NCI-H510A (cell line): Measurements from ENCODE around the gene PPP3CA.
"Not testable (repeated sequence)": the region's sequence is repeated elsewhere in the genome, so short reads cannot be mapped to it uniquely, and the experiment has no call there.

Source experiments
- DNase-seq: peaks from one replicate; lab custom pipeline; 2025; lab: John Stamatoyannopoulos, UW

PPP3CA gene

DNA sequence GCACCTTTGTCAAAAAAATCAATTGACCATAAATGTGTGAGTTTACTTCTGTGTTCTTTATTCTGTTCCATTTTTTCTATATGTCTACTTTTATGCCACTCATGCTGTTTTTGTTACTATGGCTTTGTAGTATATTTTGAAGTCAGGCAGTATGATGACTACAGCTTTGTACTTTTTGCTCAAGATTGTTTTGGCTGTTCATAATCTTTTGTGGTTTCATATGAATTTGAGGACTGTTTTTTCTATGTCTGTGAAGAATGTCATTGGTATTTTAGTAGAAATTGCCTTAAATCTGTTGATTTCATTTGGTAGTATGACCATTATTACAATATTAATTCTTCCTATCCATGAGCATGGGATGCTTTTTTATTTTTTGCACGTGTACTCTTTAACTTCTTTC, 346.8 kb downstream of the PPP3CA start:
- no peak for DNase-seq

DNA sequence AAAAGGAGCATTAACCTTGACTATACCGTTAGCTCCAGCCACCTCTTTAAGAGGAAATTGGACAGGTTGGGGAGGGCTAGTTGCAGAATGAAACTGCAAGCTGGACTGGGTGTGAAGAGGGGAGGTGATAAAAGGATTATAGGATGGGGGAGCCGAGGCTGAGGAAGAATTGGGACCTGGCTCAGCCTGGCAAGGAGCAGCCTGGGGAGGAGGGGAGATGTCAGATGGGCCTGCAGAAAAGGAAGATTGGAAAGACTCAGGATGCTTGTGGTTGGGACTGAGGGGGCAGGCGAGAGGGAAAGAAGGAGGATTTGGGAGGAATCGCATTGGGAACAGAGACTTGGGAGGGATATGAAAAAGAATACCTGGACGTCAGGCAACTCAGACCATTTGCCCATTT, 351.7 kb downstream of the PPP3CA start:
- DNase-seq = no peak

DNA sequence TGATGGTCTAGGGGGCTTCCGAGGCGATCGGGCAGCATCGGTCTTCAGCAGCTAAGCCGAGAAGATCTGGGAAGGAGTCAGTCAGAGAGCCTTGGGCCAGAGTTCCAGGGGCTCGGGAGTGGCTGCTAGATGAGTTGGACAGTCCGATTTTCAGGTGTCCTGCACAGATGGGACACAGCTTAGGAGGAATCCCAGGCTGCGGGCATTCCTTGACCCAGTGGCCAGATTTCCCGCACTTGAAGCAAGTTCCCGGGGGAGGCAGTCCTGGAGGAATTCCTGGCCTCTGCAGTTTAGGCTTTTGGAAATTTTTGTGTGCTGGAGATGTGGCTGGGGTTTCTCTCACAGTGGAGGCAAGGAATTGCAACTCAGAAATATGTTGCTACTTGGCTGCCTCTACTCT, 352.3 kb downstream of the PPP3CA start:
- not testable (repeated sequence) for DNase-seq

DNA sequence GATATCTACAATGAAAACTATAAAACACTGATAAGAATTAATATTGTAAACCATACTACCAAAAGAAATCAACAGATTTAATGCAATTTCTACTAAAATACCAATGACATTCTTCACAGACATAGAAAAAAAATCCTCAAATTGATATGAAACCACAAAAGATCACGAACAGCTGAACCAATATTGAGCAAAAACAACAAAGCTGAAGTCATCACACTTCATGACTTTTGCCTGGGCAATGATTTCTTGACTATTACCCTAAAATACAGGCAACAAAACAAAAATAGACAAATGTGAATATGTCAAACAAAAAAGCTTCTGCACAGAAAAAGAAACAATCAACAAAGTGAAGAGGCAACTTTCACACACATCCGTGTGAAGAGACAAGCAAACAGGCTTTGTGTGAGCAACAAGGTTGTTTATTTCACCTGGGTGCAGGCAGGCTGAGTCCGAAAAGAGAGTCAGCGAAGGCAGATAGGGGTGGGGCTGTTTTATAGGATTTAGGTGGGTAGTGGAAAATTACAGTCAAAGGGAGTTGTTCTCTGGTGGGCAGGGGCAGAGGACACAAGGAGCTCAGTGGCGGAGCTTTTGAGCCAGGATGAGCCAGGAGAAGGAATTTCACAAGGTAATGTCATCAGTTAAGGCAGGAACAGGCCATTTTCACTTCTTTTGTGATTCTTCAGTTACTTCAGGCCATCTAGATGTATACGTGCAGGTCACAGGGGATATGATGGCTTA, 355.8 kb downstream of the PPP3CA start:
- DNase-seq = not testable (repeated sequence)

DNA sequence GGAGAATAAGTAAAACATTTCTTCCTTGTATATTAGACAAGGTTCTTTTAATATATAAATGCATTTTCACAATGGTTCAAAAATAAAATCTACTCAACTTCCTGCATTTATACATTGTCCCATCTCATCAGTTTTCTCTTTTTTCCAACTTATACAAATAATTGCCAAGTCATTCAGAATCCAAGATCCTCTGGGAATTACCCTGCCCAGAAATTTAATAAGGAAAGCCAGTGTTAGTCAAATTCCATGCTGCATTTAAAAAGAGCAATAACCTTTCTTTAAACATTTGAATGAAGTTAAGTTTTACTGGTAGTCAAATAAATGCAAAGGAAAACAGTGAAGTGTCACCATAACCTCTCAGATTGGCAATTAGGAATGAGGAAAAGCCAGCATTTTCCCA, 357.9 kb downstream of the PPP3CA start:
- no peak for DNase-seq

DNA sequence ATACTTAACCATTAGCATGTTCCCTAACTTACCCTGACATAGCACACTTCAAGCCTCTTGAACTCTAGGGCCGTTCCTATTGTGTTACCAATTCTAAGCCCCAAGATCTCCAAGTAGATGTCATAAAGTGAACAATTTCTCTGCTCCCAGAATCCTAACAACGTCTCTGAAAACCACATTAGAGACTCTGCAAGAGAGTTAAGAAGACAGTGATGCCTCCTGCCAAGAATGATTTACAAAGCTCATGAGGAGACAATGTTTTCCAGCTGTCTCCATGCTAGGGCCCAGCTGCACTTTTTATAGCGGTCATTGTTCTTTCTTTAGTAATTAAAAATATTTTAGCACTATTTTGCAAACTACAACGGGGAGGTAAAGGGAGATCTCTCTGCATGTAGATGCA, 358.4 kb downstream of the PPP3CA start:
- DNase-seq = no peak

DNA sequence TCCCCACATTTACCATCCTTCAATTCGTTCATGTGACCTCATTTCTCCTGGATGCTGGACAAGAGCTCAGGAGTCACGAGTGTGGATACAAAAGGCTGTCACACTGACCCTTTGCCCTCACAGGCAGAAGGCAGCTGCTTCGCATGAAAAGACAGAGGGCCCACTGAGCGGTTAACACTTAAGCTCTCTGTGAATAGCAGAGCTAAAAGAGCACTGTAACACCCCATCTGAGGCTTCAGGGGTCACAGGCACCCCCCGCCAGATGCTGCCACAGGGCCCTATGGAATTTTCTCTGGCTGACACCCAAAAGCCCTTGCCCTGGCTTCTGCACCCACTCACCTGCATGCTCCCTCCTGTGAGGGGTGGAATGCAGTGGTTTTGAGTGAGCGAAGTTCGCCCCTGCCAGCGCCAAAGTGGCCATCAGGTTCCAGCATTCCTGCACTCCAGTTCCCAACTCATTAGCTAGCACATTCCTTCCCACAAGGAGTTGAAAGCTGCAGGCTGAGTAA, 360.9 kb downstream of the PPP3CA start:
- DNase-seq = no peak

DNA sequence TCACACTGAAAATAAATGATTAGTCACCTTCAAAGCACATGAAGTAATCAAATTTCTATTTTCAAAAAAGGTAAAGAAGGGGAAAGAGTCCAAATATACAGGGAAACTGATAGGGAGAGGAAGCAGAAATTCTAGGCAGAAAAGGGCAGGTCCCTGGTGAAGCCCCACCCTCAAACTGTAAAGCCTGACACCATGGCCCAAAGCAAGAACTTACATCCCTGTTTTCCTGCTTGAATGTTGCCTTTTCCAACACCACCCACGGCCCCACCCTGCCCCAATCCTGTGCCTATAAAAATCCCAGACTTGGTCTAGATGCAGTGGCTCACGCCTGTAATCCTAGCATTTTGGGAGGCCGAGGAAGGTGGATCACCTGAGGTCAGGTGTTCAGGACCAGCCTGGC, 361.8 kb downstream of the PPP3CA start:
- no peak for DNase-seq

DNA sequence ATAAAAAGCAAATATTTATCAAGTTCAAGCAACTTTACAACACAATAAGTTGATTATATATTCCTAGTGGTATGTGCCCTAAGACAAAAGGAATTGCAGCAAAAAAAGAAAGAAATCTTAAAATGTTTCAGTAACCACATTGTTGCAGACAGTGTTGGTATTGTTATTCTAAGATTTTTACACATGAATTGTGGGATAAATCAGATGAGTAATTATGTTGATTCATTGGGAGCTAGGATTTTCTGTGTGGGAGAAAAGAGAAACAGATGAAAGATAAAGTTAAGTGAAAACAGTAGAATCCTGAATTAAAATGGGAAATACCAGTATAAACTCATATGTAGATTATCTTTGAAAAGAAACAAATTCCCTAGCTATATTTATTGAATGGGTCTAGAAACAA, 362.4 kb downstream of the PPP3CA start:
- no peak for DNase-seq

DNA sequence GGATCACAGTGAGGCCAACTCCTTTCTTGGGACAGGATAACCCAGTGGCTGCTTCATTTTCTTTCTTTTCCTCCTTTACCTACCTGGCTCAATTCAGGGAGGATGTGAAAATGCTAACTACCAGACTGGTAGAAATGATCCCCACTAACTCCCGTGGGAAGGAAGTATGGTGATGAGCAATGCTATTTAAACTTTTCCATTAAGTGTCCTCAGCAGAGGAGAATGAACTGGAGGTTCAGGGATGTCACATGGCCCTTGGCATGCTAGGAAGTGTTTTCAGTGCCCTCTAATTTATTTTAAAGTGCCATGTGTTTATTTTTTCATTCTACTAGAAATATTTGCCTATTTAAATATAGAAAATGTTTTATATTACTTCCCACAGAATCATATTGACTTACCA, 363.9 kb downstream of the PPP3CA start:
- no peak for DNase-seq

DNA sequence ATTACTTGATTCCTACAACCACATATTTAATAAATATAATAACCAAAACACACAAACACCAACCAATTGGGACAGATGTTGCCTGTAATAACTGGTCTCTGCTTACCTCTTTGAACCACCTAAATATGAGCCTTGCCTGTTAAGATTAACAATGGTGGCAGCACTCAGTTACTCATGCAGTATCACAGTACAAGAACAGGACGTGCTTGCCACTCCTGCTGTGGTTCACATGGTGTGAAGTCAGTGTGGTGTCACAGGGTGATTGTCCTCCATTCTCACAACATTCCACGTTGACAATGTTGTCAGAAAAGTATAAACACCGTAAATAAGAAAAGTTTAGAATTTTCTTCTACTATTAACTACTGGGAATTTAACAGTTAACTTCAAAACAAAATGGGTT, 365.0 kb downstream of the PPP3CA start:
- DNase-seq = no peak

DNA sequence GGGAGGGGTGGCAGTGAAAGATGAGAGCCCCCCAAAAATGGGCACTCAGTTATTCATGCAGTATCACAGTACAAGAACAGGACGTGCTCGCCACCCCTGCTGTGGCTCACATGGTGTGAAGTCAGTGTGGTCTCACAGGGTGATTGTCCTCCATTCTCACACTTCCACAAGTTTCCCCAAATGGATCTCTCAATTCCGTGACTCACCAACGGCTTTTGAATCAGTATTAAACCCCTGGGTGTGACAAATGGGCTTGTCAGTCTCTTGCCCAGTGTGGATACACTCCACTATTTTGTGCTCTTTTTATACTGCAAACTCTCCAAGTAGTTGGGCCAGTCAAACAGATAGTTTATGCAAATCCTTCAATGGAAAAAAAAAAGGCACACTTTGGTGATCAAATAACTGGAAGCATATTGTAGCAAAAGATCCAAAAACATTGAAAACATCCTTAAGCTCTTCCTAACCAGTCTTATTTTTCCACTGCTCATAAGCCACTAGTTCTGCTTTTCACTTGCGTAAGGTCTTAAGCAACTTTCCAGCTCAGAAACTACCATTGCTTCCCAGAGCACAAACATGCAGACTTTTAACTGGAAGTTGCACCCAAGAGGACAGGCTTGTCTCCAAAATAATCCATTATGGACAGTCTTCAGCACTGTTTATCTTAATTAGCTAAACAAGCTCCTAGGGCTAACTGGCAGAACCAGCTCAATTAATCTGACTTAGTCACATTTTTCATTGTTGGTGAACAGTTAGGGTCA, 365.7 kb downstream of the PPP3CA start:
- no peak for DNase-seq

DNA sequence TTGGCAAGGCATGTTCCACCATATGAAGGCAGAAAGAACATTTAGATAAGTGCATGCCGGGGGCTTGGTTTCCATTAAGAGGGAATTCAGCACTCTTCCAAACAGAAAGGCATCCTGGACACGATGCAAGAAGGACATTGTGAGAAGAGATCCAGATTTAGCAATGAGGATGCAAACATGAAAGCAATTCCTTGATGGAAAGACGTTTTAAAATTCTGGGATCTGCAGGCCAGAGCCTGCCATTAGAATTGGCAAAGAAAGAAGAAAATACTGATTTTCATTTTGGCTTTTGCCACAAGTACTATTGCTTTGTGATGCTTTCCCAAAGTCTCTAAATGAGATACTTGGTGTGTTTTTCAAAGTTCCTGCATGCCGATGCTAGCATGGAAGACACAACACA, 367.6 kb downstream of the PPP3CA start:
- no peak for DNase-seq

DNA sequence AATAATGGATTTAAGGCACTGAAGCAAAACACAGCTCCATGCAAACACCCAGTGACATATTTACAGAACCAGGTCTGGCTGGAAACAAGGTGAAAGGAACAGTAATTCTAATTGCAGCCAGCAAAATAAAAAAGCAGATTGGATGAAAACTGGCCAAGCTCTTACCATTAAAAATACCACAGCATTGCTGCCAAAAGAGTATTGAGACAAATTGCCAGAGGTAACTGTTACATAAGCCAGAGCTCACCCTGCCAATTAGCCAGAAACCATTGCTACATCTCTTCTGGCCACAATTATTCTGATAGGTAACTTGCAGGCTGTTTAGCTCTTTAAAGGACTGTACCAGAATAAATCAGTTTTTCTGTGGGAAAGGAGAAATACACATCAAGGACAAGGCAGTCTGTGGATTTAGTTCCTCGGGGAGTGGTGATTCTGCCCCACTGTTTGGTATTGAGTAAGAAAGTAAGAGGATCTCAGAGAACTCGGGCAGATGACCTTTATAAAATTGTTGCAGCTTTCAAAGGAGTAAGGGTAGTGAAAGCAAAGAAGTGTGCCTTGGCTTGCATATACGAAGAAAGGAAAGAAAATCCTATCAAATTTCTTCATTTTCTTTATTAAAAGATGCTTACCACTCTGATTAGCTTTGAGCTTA, 369.5 kb downstream of the PPP3CA start:
- DNase-seq = no peak

DNA sequence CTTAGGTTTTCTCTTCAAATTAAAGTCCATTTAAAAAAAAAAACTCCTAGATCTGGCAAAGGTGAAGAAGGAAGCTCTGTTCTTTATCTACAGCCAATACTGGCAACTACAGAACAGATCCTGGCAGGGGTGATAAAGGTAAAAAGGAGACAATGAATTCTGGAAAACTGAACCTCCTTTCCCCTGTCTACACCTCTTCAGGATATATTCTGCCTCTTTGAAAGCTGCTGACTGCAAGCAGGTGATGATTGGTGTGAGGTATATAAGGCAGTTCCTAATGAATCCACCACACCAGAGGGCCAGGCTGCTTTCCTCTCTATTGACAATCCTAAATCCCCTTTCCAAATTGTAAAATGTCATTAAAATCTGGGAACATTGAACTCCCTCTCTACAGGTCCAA, 370.1 kb downstream of the PPP3CA start:
- DNase-seq = no peak
